Tibial nerve (tissue), 4 donors: ENCODE results near the gene DLX1.

Experiments
- CTCF ChIP-seq, 5 experiments: fragments of 200-600 bp in 3 of 5; fragments of 450-650 bp in 2 of 5; sonication (generic) in 3 of 5; IDR thresholded peaks; one replicate each; pipeline ENCODE4 v1.5.1; 2016 to 2019; ENCODE audit warnings: antibody characterized with exemption in 5 of 5, mild to moderate bottlenecking in 3 of 5, moderate library complexity in 2 of 5
- EP300 ChIP-seq, 2 donors: sonication (generic); formaldehyde crosslinking; IDR thresholded peaks; one replicate each; pipeline ENCODE4 v1.6.1; 2017; ENCODE audit warnings: antibody characterized with exemption in 2 of 2, mild to moderate bottlenecking in 1 of 2

DNA sequence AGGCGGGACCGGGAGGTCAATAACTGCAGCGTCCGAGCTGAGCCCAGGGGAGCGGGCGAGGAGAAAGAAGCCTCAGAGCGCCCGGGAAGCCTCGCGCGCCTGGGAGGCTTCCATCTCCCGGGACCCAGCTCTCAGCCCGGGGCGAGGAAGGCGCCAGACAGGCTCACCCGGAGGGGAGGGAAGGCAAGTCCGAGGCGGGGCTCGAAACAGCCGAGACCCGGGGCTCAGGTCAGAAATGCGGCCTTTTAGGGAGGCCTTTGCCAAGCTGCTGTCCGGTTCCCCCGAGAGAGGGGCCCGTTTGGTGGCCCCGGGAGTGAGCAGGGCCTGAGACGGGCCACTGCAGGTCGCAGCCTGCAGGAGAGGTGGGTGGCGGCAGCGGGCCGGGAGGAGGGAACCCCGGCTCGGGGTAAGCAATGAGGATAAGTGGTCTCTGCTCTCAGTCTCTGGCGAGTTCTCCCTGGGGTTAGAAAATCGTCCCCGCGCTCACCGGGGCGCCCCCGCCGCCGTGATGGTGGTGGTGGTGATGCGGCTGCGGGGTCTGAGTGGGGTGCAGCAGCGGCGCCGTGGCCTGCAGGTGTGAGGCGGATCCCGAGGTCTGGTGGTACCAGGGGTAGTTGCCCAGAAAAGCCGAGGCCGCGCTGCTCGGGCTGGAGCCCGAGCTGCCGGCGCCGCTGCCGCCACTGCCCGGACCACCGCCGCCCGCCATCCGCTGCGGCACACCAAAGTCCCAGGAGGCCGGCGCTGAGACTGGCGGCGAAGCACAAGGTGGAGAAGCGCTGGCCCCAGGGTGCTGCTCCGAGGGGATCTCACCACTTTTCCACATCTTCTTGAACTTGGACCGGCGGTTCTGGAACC is 15.0 kb downstream of the DLX1 start:
- TF ChIP-seq CTCF (IDR thresholded peaks at IDR 0.05) (no peak), EP300 (IDR thresholded peaks at IDR 0.05) (no peak)
